Left ventricle myocardium inferior (tissue), 1 donor: Measurements from ENCODE around the gene AATF. TPM values are rescaled to one million over a fixed set of nuclear protein-coding genes. Genes with fewer than 3 reads are reported as not detected.

Experiments used
- DNase-seq: peaks from one replicate; pipeline ENCODE4 v3.0.0-alpha.2; 2020
- H3K27ac ChIP-seq: fragments of 200-600 bp; replicated peaks from 2 replicates; pipeline ENCODE4 v1.8.0; 2021
- H3K27me3 ChIP-seq: fragments of 200-600 bp; 2 replicates; pipeline ENCODE4 v1.8.0; 2021; ENCODE audit warnings: low read depth
- H3K36me3 ChIP-seq: fragments of 200-600 bp; 2 replicates; pipeline ENCODE4 v1.8.0; 2021
- H3K4me1 ChIP-seq: fragments of 200-600 bp; 2 replicates; pipeline ENCODE4 v1.8.0; 2021
- H3K4me3 ChIP-seq: fragments of 200-600 bp; 2 replicates; pipeline ENCODE4 v1.8.0; 2021; ENCODE audit warnings: mild to moderate bottlenecking, moderate library complexity
- H3K9me3 ChIP-seq: fragments of 200-600 bp; replicated peaks from 2 replicates; pipeline ENCODE4 v1.8.0; 2021
- CTCF ChIP-seq: fragments of 200-600 bp; IDR thresholded peaks from 2 replicates; pipeline ENCODE4 v1.8.0; 2021; ENCODE audit warnings: antibody characterized with exemption, mild to moderate bottlenecking, borderline replicate concordance
- intact Hi-C: fragments of 100-400 bp; cut with micrococcal nuclease; formaldehyde crosslinking; loops from one replicate; pipeline ENCODE4 v1.11.0; 2022
- total RNA-seq: library from RNA; stranded (reverse); fragmentation: NEBNext Ultra II Directional; extraction: Animal tissue kit (Norgen Biotek cat#: 25700); gene quantifications from one replicate; pipeline ENCODE4 v1.2.1, GENCODE V29; 2021
- donor health status: DM: no; HTN: yes; CAD: no; lungs with severe emphysema.

AATF gene
- total RNA-seq, 1 donor from 2014 or later = 24.2 TPM

- Histone ChIP-seq H3K36me3 (no peaks in the 10 kb centered on the region), H3K4me1 (no peaks in the 10 kb centered on the region), H3K27me3 (no peaks in the 10 kb centered on the region), H3K27ac (no peak overlapping the region), H3K4me3 (no peak overlapping the region), H3K9me3 (no peaks in the 10 kb centered on the region)
- DNase-seq = no peak
- intact Hi-C loops = loop anchor here (10.0 kb wide), 1 partner anchor 417 kb away; no protein-coding TSS in a partner anchor
- no peak for TF ChIP-seq CTCF
Observed at GRCh38 chr17:37041932-37042331, 93.2 kb downstream of the AATF start.

- Histone ChIP-seq H3K27me3 (no peaks in the 10 kb centered on the region), H3K36me3 (no peaks in the 10 kb centered on the region), H3K4me1 (no peaks in the 10 kb centered on the region), H3K27ac (no peak overlapping the region), H3K4me3 (no peak overlapping the region), H3K9me3 (no peaks in the 10 kb centered on the region)
- no peak for DNase-seq
- no peak for TF ChIP-seq CTCF
- intact Hi-C loops = loop anchor here (10.0 kb wide), 1 partner anchor 418 kb away; no protein-coding TSS in a partner anchor
Observed at GRCh38 chr17:37043201-37043600, 94.4 kb downstream of the AATF start.

- no peaks in the 10 kb centered on the region for H3K27me3 ChIP-seq
- no peak for TF ChIP-seq CTCF
- no peaks in the 10 kb centered on the region for H3K36me3 ChIP-seq
- intact Hi-C loops = loop anchor here (10.0 kb wide), 1 partner anchor 421 kb away; no protein-coding TSS in a partner anchor
- no peak overlapping the region for H3K4me3 ChIP-seq
- no peak overlapping the region for H3K27ac ChIP-seq
- DNase-seq = no peak
- no peaks in the 10 kb centered on the region for H3K9me3 ChIP-seq
- no peaks in the 10 kb centered on the region for H3K4me1 ChIP-seq
Observed at GRCh38 chr17:37045351-37045922, 96.7 kb downstream of the AATF start.

GRCh38 chr17:37047631-37048104 is 98.9 kb downstream of the AATF start:
- Histone ChIP-seq H3K36me3 (peaks cover 10% of the 10 kb centered on the region), H3K4me1 (no peaks in the 10 kb centered on the region)
- intact Hi-C loops = loop anchor here (10.0 kb wide), 1 partner anchor 423 kb away; no protein-coding TSS in a partner anchor

GRCh38 chr17:37048811-37049210 is 100.1 kb downstream of the AATF start:
- intact Hi-C loops = loop anchor here (10.0 kb wide), 1 partner anchor 424 kb away; no protein-coding TSS in a partner anchor
- Histone ChIP-seq H3K4me1 (no peaks in the 10 kb centered on the region), H3K27me3 (no peaks in the 10 kb centered on the region), H3K27ac (no peak overlapping the region), H3K36me3 (peaks cover 12% of the 10 kb centered on the region), H3K4me3 (no peak overlapping the region), H3K9me3 (no peaks in the 10 kb centered on the region)
- no peak for TF ChIP-seq CTCF
- no peak for DNase-seq

More at GRCh38 chr17:37047631-37048104, 98.9 kb downstream of the AATF start:
- peak; percentile 87 for TF ChIP-seq CTCF
- no peak overlapping the region for H3K4me3 ChIP-seq
- no peak overlapping the region for H3K27ac ChIP-seq
- H3K9me3 ChIP-seq = no peaks in the 10 kb centered on the region
- DNase-seq = peak; percentile 70
- H3K27me3 ChIP-seq = no peaks in the 10 kb centered on the region
